GM19240 (cell line): ENCODE measurements around the gene PMAIP1.

Experiments
- DNase-seq: peaks from one replicate; pipeline ENCODE4 v3.0.0; 2011; ENCODE audit warnings: low spot score; ENCODE audit not compliant: insufficient read length

The PMAIP1 gene

GRCh38 chr18:59952283-59953007 lies 52.6 kb downstream of the PMAIP1 start:
- no peak for DNase-seq
